ENCODE data around the gene SDF4. TPM values are rescaled to one million over a fixed set of nuclear protein-coding genes. Genes with fewer than 3 reads are reported as not detected.

Gene SDF4
- total RNA-seq, 1 donor from 2014 or later = 175 TPM

DNA sequence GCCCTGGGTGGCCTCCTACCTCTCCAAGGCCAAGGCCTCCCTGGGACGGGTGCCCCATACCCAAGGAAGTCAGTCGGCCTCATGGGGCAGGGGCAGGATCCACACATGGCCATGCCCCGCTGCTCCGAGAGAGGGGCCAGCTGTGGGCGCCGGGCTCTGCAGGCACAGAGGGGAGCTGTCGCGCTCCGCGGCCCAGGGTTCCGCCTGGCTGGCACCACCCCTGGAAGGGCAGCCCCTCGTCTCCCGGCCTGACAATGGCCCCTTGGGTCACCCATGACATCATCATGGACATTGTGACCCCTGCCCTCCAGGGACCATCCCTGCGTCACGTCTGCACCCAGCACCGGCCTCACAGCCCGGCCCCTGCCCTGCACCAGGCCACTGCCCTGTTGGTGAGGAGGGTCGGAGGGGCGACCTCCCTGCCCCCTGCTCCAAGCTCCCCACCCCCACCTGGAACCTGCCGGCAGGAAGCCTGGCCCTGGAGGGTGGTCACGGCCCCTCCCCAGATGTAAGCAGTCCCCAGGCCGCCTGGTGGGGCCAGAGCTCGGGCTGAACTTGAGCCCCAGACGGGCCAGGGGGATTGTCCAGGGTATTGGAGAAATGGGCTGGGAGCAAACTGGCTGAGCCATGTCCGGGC lies 52.3 kb downstream of the SDF4 start:
- FAIRE-seq (no peak), DNase-seq (ENCODE audit: low read depth) (no peak)
- H3K36me3 ChIP-seq (ENCODE audit: insufficient read depth, low read length) = no peaks in the 10 kb centered on the region
- Mint-ChIP-seq H3K27ac (ENCODE audit: unreplicated experiment) (no peak overlapping the region), H3K27me3 (ENCODE audit: low read depth, unreplicated experiment) (peaks cover 30% of the 10 kb centered on the region), H3K4me1 (ENCODE audit: low read depth, unreplicated experiment) (peaks cover 7% of the 10 kb centered on the region), H3K4me3 (ENCODE audit: unreplicated experiment) (no peak overlapping the region), H3K36me3 (ENCODE audit: low read depth, unreplicated experiment) (no peaks in the 10 kb centered on the region), H3K9me3 (ENCODE audit: unreplicated experiment) (no peaks in the 10 kb centered on the region)
- no peaks in the 10 kb centered on the region for H3K9me3 ChIP-seq (ENCODE audit: insufficient read depth, low read depth, low read length)
- H3K9ac ChIP-seq (ENCODE audit: low read length) = no peak overlapping the region
- no peaks in the 10 kb centered on the region for H4K20me1 ChIP-seq (ENCODE audit: insufficient read depth, low read length)
- H3K79me2 ChIP-seq (ENCODE audit: insufficient read depth, low read length) = no peaks in the 10 kb centered on the region
- TF ChIP-seq, protein P1, sequence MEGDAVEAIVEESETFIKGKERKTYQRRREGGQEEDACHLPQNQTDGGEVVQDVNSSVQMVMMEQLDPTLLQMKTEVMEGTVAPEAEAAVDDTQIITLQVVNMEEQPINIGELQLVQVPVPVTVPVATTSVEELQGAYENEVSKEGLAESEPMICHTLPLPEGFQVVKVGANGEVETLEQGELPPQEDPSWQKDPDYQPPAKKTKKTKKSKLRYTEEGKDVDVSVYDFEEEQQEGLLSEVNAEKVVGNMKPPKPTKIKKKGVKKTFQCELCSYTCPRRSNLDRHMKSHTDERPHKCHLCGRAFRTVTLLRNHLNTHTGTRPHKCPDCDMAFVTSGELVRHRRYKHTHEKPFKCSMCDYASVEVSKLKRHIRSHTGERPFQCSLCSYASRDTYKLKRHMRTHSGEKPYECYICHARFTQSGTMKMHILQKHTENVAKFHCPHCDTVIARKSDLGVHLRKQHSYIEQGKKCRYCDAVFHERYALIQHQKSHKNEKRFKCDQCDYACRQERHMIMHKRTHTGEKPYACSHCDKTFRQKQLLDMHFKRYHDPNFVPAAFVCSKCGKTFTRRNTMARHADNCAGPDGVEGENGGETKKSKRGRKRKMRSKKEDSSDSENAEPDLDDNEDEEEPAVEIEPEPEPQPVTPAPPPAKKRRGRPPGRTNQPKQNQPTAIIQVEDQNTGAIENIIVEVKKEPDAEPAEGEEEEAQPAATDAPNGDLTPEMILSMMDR (IDR thresholded peaks at IDR 0.05; ENCODE audit: insufficient read depth, low read depth, low read length) = no peak
- TF ChIP-seq EZH2 (IDR thresholded peaks at IDR 0.05; ENCODE audit: insufficient read depth, low read length) = no peak
- H3K27ac ChIP-seq (ENCODE audit: low read depth, low read length) = no peak overlapping the region
- H2AFZ ChIP-seq (ENCODE audit: low read depth, low read length) = no peak overlapping the region
- peaks cover 22% of the 10 kb centered on the region for H3K27me3 ChIP-seq (ENCODE audit: insufficient read depth, low read length)
- no peak overlapping the region for H3K4me3 ChIP-seq (ENCODE audit: insufficient read depth, low read depth, low read length)
- no peak overlapping the region for H3K4me2 ChIP-seq (ENCODE audit: low read length)
- H3K4me1 ChIP-seq (ENCODE audit: insufficient read depth, low read length) = no peaks in the 10 kb centered on the region

DNA sequence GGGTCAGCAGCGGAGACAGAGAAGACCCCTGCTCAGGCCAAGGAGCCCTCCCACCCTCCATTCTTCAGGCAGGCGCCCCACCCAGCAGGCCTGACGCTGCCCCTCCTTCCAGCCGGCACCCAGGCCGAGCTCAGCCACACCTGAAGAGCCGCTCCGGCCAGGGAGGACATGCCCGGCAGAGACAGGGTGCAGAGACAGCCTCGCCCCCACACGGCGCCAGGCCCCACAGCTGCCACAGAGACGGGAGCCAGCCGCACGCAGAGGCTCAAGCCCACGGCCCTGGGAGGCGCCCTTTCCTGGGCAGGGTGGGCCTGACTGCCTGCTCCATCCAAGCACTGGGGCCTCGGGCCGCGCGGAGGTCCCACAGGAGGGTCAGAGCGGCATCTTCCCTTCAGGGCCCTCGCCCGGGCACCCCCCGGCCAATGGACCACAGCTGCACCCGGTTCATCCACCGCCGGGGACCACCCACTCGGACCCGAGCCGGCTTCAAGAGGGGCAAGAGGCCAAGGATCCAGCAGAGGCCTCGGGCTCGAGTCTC lies 52.9 kb downstream of the SDF4 start:
- Histone ChIP-seq H3K4me2 (ENCODE audit: low read length) (no peak overlapping the region), H3K9me3 (ENCODE audit: insufficient read depth, low read depth, low read length) (no peaks in the 10 kb centered on the region), H3K79me2 (ENCODE audit: insufficient read depth, low read length) (no peaks in the 10 kb centered on the region), H2AFZ (ENCODE audit: low read depth, low read length) (no peak overlapping the region), H3K4me3 (ENCODE audit: insufficient read depth, low read depth, low read length) (no peak overlapping the region), H3K27ac (ENCODE audit: low read depth, low read length) (no peak overlapping the region), H3K4me1 (ENCODE audit: insufficient read depth, low read length) (no peaks in the 10 kb centered on the region), H3K27me3 (ENCODE audit: insufficient read depth, low read length) (peaks cover 27% of the 10 kb centered on the region), H4K20me1 (ENCODE audit: insufficient read depth, low read length) (no peaks in the 10 kb centered on the region), H3K9ac (ENCODE audit: low read length) (no peak overlapping the region), H3K36me3 (ENCODE audit: insufficient read depth, low read length) (no peaks in the 10 kb centered on the region)
- DNase-seq (ENCODE audit: low read depth) (no peak), FAIRE-seq (no peak)
- no peaks in the 10 kb centered on the region for H3K9me3 Mint-ChIP-seq (ENCODE audit: unreplicated experiment)
- no peak overlapping the region for H3K4me3 Mint-ChIP-seq (ENCODE audit: unreplicated experiment)
- peaks cover 33% of the 10 kb centered on the region for H3K27me3 Mint-ChIP-seq (ENCODE audit: low read depth, unreplicated experiment)
- TF ChIP-seq EZH2 (IDR thresholded peaks at IDR 0.05; ENCODE audit: insufficient read depth, low read length) = no peak
- TF ChIP-seq, protein P1 (IDR thresholded peaks at IDR 0.05; ENCODE audit: insufficient read depth, low read depth, low read length) = no peak
- H3K27ac Mint-ChIP-seq (ENCODE audit: unreplicated experiment) = no peak overlapping the region
- peaks cover 7% of the 10 kb centered on the region for H3K4me1 Mint-ChIP-seq (ENCODE audit: low read depth, unreplicated experiment)
- H3K36me3 Mint-ChIP-seq (ENCODE audit: low read depth, unreplicated experiment) = no peaks in the 10 kb centered on the region

All from astrocyte (in vitro differentiated cells and primary cell).